Measurements from ENCODE around the gene SET. TPM values are rescaled to one million over a fixed set of nuclear protein-coding genes. Genes with fewer than 3 reads are reported as not detected.

Gene SET
- total and polyA plus RNA-seq, 2 of the 13 experiments (the other 11 are each of a cell fraction or from before 2014, with no cell fraction given), result 94.2 to 611 TPM

DNA sequence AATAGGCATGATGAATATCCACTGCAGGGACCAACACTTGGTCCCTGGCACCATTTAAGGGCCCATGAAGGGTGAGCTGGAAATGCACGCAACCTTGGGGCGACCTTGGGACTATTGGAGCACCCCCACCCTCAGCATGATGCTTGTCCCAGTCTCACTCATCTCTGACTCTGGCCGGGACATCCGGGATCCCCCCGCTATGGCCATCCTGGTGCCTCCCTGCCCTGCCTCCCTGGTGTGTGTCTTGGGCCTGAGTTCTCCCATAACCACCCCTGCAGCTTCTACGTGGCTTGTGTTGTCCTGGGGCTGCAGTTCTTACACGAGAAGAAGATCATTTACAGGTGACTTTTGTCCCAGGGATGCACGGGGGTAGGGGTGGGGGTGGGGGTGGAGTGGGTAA, 29.0 kb downstream of the SET start (continued):
- TF ChIP-seq, protein P1, sequence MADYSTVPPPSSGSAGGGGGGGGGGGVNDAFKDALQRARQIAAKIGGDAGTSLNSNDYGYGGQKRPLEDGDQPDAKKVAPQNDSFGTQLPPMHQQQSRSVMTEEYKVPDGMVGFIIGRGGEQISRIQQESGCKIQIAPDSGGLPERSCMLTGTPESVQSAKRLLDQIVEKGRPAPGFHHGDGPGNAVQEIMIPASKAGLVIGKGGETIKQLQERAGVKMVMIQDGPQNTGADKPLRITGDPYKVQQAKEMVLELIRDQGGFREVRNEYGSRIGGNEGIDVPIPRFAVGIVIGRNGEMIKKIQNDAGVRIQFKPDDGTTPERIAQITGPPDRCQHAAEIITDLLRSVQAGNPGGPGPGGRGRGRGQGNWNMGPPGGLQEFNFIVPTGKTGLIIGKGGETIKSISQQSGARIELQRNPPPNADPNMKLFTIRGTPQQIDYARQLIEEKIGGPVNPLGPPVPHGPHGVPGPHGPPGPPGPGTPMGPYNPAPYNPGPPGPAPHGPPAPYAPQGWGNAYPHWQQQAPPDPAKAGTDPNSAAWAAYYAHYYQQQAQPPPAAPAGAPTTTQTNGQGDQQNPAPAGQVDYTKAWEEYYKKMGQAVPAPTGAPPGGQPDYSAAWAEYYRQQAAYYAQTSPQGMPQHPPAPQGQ (CRISPR knock-in tag; IDR thresholded peaks at IDR 0.05; ENCODE audit: borderline replicate concordance), result no peak
- TF ChIP-seq SRSF9 (IDR thresholded peaks at IDR 0.05; ENCODE audit: borderline replicate concordance, insufficient read depth, low read depth, low read length, poor library complexity, severe bottlenecking), result no peak

DNA sequence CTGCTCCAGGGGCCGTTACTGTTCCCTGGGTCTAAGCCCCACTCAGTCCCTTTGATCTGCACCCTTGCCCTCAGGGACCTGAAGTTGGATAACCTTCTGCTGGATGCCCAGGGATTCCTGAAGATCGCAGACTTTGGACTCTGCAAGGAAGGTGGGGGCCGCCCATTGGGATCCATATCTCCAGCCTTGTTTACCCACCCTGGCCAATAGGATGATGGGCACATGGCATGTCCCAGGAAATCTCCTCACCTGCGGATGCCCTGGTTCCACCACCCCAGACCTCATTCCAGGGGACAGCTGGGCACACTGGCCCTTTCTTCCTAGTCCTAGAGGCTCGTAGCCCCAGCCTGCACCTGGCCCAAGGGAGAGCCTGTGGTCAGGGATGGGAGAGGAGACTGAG, 29.5 kb downstream of the SET start:
- H3K4me1 ChIP-seq (ENCODE audit: insufficient read depth, low read length), result peaks cover 20% of the 10 kb centered on the region
- no peaks in the 10 kb centered on the region for H4K20me1 ChIP-seq (ENCODE audit: insufficient read depth, low read length)
- H3K27ac ChIP-seq (ENCODE audit: extremely low read length, insufficient read depth, low read length), result no peak overlapping the region
- CTCF ChIA-PET (ENCODE audit: low intra/inter-chr PET ratio, low total read pairs), result no interaction called here
- H3K36me3 ChIP-seq (replicated peaks in 1 of 2; ENCODE audit: control insufficient read depth in 1 of 2, insufficient read depth in 2 of 2, low read length in 2 of 2), result peaks cover 4 to 19% of the 10 kb centered on the region in 2 experiments; a peak in 3 of 5 replicates
- H3K9ac ChIP-seq (ENCODE audit: insufficient read depth, low read depth, low read length), result no peak overlapping the region
- FAIRE-seq (no peak), ATAC-seq (peak; percentile 38), DNase-seq (ENCODE audit: low spot score) (peak; percentile 46)
- no TSS peak for BruUV-seq (replicated peaks)
- POLR2A ChIA-PET, result interaction anchor here (0.6 kb wide), 1 partner anchor 23 kb away, joined by 3 read pairs; no protein-coding TSS in a partner anchor
- in situ Hi-C loops (cut with HindIII; ENCODE audit: extremely low pct_ligation_motif_present, low pct_unique_long_range_greater_than_20kb) (no loop called here), intact Hi-C loops (cut with micrococcal nuclease; ENCODE audit: unreplicated experiment) (no loop called here)
- H3K4me2 ChIP-seq (ENCODE audit: low read depth, low read length), result no peak overlapping the region
- H3K9me3 ChIP-seq (ENCODE audit: low read length), result no peaks in the 10 kb centered on the region
- WGBS (ENCODE audit: low lambda C conversion rate), result 58% methylated on average over 3 of the region's 5 CpGs
- H2AFZ ChIP-seq (ENCODE audit: low read length), result no peak overlapping the region
- H3K27me3 ChIP-seq (ENCODE audit: control insufficient read depth in 1 of 2, insufficient read depth in 2 of 2, low read length in 2 of 2), result no peaks in the 10 kb centered on the region
- H3K79me2 ChIP-seq (ENCODE audit: insufficient read depth, low read length), result peaks cover 2% of the 10 kb centered on the region
- no peak overlapping the region for H3K4me3 ChIP-seq (replicated peaks in 1 of 3; ENCODE audit: insufficient read depth in 1 of 3, low read depth in 2 of 3, low read length in 3 of 3)
- TF ChIP-seq RARA (CRISPR knock-in tag; IDR thresholded peaks at IDR 0.05), result peak; percentile 50; the same call in 1 of the 2 replicates
- TF ChIP-seq NR2F2 (IDR thresholded peaks at IDR 0.05; ENCODE audit: borderline replicate concordance, low read depth), result no peak
- TF ChIP-seq, protein P2, sequence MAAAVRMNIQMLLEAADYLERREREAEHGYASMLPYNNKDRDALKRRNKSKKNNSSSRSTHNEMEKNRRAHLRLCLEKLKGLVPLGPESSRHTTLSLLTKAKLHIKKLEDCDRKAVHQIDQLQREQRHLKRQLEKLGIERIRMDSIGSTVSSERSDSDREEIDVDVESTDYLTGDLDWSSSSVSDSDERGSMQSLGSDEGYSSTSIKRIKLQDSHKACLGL (CRISPR knock-in tag; IDR thresholded peaks at IDR 0.05), result no peak
- TF ChIP-seq, protein P3, sequence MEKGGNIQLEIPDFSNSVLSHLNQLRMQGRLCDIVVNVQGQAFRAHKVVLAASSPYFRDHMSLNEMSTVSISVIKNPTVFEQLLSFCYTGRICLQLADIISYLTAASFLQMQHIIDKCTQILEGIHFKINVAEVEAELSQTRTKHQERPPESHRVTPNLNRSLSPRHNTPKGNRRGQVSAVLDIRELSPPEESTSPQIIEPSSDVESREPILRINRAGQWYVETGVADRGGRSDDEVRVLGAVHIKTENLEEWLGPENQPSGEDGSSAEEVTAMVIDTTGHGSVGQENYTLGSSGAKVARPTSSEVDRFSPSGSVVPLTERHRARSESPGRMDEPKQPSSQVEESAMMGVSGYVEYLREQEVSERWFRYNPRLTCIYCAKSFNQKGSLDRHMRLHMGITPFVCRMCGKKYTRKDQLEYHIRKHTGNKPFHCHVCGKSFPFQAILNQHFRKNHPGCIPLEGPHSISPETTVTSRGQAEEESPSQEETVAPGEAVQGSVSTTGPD (CRISPR knock-in tag; IDR thresholded peaks at IDR 0.05), result no peak
- TF ChIP-seq, protein P4, sequence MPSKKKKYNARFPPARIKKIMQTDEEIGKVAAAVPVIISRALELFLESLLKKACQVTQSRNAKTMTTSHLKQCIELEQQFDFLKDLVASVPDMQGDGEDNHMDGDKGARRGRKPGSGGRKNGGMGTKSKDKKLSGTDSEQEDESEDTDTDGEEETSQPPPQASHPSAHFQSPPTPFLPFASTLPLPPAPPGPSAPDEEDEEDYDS (CRISPR knock-in tag; IDR thresholded peaks at IDR 0.05), result no peak
- TF ChIP-seq, protein P5, sequence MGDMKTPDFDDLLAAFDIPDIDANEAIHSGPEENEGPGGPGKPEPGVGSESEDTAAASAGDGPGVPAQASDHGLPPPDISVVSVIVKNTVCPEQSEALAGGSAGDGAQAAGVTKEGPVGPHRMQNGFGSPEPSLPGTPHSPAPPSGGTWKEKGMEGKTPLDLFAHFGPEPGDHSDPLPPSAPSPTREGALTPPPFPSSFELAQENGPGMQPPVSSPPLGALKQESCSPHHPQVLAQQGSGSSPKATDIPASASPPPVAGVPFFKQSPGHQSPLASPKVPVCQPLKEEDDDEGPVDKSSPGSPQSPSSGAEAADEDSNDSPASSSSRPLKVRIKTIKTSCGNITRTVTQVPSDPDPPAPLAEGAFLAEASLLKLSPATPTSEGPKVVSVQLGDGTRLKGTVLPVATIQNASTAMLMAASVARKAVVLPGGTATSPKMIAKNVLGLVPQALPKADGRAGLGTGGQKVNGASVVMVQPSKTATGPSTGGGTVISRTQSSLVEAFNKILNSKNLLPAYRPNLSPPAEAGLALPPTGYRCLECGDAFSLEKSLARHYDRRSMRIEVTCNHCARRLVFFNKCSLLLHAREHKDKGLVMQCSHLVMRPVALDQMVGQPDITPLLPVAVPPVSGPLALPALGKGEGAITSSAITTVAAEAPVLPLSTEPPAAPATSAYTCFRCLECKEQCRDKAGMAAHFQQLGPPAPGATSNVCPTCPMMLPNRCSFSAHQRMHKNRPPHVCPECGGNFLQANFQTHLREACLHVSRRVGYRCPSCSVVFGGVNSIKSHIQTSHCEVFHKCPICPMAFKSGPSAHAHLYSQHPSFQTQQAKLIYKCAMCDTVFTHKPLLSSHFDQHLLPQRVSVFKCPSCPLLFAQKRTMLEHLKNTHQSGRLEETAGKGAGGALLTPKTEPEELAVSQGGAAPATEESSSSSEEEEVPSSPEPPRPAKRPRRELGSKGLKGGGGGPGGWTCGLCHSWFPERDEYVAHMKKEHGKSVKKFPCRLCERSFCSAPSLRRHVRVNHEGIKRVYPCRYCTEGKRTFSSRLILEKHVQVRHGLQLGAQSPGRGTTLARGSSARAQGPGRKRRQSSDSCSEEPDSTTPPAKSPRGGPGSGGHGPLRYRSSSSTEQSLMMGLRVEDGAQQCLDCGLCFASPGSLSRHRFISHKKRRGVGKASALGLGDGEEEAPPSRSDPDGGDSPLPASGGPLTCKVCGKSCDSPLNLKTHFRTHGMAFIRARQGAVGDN (CRISPR knock-in tag; IDR thresholded peaks at IDR 0.05), result peak; percentile 15; the same call in 1 of the 2 replicates
- no peak for TF ChIP-seq ATF1 (CRISPR knock-in tag; IDR thresholded peaks at IDR 0.05)
- TF ChIP-seq HNF4A (CRISPR knock-in tag; IDR thresholded peaks at IDR 0.05), result peak; percentile 84
- no peak for TF ChIP-seq KLF6 (CRISPR knock-in tag; IDR thresholded peaks at IDR 0.05)
- TF ChIP-seq FOXA3 (CRISPR knock-in tag; IDR thresholded peaks at IDR 0.05), result peak; percentile 61
- no peak for TF ChIP-seq ARNT (IDR thresholded peaks at IDR 0.05)
- TF ChIP-seq NR2F1 (CRISPR knock-in tag; IDR thresholded peaks at IDR 0.05), result 0 out of 4 replicates have a peak, but pooled peaks of 1 of the 2 experiments have one; percentile 7
- TF ChIP-seq ZNF713 (CRISPR knock-in tag; IDR thresholded peaks at IDR 0.05), result no peak
